MV-4-11 (cell line): ENCODE data around the gene COL20A1.

Experiments used
- DNase-seq: peaks from one replicate; lab custom pipeline; 2025; lab: John Stamatoyannopoulos, UW

COL20A1 gene

GRCh38 chr20:63320041-63320511 is 27.1 kb downstream of the COL20A1 start:
- DNase-seq: no peak

GRCh38 chr20:63320616-63321147 is 27.7 kb downstream of the COL20A1 start:
- DNase-seq: no peak

- no peak for DNase-seq
Measured at GRCh38 chr20:63321148-63321831, 28.3 kb downstream of the COL20A1 start.

GRCh38 chr20:63322146-63322932 is 29.4 kb downstream of the COL20A1 start:
- no peak for DNase-seq

GRCh38 chr20:63322933-63323273 is 29.9 kb downstream of the COL20A1 start:
- DNase-seq: no peak

- DNase-seq: no peak
Measured at GRCh38 chr20:63323357-63323981, 30.5 kb downstream of the COL20A1 start.

DNA sequence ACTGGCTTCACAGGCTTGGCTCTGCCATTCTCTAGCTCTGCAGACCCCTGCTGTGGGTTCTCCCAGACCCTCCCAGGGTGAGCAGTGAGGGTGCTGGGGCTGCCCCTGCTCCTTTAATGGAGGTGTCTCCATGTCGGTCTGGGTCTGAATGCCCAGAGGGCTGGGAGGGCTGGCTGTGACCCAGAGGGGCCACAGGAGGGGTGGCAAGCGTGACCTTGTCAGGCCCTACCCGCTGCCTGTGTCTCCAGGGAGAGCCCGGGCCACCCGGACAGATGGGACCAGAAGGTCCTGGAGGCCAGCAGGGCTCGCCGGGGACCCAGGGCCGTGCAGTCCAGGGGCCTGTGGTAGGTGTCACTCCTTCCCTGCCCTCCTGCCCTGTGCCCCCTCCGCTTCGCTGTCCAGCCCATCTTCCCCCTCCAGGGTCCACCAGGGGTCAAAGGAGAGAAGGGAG is 32.1 kb downstream of the COL20A1 start:
- no peak for DNase-seq

GRCh38 chr20:63325554-63326313 is 32.7 kb downstream of the COL20A1 start:
- no peak for DNase-seq

- peak; percentile 14 for DNase-seq
Measured at GRCh38 chr20:63326314-63327230, 33.6 kb downstream of the COL20A1 start.

DNA sequence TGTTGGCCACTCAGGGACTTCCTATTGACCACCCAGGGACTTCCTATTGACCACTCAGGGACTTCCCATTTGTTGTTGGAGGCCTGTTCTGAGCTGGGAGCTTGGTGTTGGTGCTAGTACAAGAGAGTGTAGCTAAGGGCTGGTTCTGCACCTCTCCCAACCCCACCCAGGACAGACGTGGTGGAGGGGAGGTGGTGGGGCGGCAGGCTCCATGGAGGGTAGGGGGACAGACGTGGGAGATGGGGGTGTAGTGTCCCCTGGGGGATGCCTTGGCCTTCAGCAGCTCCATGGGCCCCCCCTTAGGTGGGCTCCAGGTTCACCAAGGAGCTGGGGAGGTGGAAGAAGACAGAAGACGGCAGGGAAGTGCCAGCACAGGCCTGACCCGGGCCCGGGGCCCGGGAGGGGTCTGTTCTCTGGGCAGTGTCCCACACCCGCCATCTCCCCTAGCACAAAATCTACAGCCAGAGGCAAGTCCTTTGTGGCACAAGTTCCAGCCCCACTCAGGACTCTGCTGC is 34.3 kb downstream of the COL20A1 start:
- no peak for DNase-seq

- DNase-seq: no peak
Measured at GRCh38 chr20:63328026-63328700, 35.2 kb downstream of the COL20A1 start.

DNA sequence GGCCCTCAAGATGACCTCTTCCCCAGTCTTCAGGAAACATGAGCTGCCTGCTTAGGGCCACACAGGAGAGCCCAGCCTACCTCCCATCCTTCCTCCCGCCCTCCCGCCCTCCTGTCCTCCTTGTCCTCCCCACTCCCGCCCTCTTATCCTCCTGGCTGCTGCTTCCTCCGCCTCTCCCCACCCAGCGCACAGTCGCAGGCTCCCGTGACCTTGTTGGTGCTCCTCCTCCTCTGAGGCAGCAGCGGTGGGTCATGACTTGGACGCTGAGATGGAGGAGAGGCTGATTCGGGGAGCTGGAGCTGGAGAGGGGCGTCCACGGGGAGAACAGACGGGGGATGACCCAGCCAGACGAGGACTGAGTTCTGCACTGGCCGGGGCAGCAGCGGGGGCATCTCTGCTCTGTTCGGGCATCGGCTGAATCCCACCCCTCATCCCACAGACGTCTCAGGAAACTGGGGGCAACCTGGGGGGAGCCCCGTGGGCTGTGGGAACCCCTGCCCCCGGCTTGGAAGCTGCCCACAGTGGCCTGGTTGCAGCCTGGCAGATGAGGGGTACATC is 35.8 kb downstream of the COL20A1 start:
- DNase-seq: no peak

- no peak for DNase-seq
Measured at GRCh38 chr20:63329331-63330083, 36.5 kb downstream of the COL20A1 start.

GRCh38 chr20:63330084-63330760 is 37.2 kb downstream of the COL20A1 start:
- DNase-seq: no peak

DNA sequence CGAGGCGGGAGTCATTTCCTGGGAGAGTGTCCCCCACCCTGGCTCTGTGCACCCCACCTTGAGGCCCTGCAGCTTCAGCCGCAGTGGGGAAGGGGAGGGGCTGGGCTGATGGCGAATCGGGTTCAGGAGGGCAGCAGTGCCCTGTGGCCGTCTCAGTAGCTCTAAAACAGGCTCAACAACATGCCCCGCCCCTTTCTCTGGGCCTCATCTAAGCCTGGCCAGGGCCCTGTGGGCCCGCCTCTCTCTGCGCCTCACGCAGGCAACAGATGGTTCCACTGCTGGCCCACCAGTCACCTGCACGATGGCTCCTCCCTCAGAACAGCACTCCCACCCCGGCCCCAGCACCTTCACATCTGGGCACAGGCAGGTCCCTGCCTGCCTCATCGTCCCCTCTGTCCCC is 38.0 kb downstream of the COL20A1 start:
- DNase-seq: no peak

DNA sequence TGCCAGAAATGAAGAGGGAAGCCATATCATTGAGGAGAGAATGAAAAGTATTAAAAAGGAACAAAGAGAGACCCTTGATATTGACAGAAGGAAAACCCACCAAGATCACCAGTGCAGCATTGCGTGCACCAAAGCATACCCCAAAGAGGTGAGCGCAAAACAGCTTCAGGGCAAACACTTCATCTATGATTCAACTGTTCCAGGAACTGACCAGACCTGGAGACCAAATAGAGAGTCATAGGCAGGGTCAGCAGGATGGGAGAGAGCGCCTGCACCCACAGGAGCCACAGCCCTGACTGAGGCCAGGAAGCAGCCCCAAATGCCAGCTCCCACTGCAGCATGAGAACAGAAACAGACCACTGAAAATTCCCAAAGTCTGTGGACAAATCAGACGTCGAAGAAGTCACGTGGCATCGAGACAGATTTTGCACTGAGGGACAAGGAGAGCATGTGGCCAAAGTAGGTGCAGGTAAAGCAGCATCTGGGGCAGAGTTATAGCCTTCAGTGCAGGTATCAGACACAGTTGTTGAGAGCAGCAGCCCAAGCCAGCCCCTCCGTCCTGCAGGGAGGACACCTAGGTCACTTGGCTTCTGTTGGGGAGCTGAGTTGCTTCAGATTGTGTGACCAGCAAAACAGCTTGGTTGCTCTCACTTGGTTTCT is 38.9 kb downstream of the COL20A1 start:
- no peak for DNase-seq

DNA sequence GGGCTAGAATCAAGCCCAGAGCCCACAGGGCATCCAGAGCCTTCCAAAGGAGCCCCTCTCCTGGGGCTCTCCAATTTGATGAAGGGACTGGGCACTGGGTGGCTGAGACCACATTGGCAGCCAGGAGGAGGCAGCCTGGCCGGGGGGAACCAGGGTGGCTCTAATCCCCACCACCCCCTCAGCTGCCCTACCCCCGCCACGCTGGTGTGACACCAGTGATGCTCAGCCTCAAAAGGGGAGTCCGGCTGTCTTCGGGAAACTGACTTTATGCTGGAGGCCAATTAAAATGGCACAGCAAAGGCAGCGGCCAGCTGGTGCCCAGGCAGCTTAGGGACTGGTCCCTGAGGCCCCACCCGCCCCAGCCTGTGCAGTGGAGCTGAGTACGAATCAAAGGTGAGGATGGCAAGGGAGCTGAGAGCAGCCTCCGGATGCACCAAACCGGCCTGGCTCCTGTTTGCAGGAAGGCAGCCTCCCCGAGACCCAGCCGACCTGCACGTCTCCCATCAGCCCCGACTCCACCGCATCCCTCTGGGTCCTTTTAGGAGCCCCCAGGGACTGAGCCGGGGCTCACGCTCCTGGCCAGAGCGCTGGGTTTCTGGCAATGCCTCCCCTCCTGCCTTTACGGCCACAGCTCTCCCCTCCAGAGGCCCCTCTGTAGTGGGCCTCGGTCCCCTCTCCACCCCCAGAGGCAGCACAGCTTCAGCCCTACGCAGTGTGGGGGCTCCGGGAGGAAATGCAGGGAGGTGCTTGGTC is 39.7 kb downstream of the COL20A1 start:
- no peak for DNase-seq
